Loucy (cell line): ENCODE results near the gene CDYL.

Experiments used
- H2AFZ ChIP-seq: fragments of 200-600 bp; sonication (generic); 2 replicates; pipeline ENCODE4 v1.6.0; 2016; ENCODE audit warnings: antibody characterized with exemption, mild to moderate bottlenecking, low read length, moderate library complexity
- H3F3A ChIP-seq: fragments of 200-600 bp; 2 replicates; pipeline ENCODE4 v1.6.0; 2016; ENCODE audit warnings: antibody characterized with exemption, low read depth, mild to moderate bottlenecking
- H3K27me3 ChIP-seq: fragments of 200-600 bp; sonication (generic); 2 replicates; pipeline ENCODE4 v1.6.1; 2014; ENCODE audit warnings: low read length, mild to moderate bottlenecking; ENCODE audit not compliant: insufficient read depth, poor library complexity, severe bottlenecking
- H3K36me3 ChIP-seq: fragments of 200-600 bp; sonication (generic); 2 replicates; pipeline ENCODE4 v1.6.1; 2016; ENCODE audit warnings: low read length; ENCODE audit not compliant: insufficient read depth
- H3K4me1 ChIP-seq: fragments of 200-600 bp; sonication (generic); 2 replicates; pipeline ENCODE4 v1.5.1; 2014; ENCODE audit warnings: low read length, mild to moderate bottlenecking; ENCODE audit not compliant: insufficient read depth, poor library complexity, severe bottlenecking
- H3K4me2 ChIP-seq: fragments of 200-600 bp; sonication (generic); 2 replicates; pipeline ENCODE4 v1.6.0; 2014; ENCODE audit warnings: antibody characterized with exemption, low read length, low read depth, mild to moderate bottlenecking; ENCODE audit not compliant: poor library complexity, severe bottlenecking
- H3K4me3 ChIP-seq: fragments of 200-600 bp; sonication (generic); 2 replicates; pipeline ENCODE4 v1.5.1; 2014; ENCODE audit warnings: low read length, mild to moderate bottlenecking, mixed read lengths; ENCODE audit not compliant: poor library complexity, severe bottlenecking
- H3K79me2 ChIP-seq: fragments of 200-600 bp; sonication (generic); 2 replicates; pipeline ENCODE4 v1.6.1; 2014; ENCODE audit warnings: low read length; ENCODE audit not compliant: insufficient read depth
- H3K9ac ChIP-seq: fragments of 200-600 bp; sonication (generic); 2 replicates; pipeline ENCODE4 v1.6.0; 2014; ENCODE audit warnings: mild to moderate bottlenecking, low read depth, low read length, moderate library complexity; ENCODE audit not compliant: poor library complexity, severe bottlenecking
- H3K9me2 ChIP-seq: fragments of 200-600 bp; sonication (generic); replicated peaks from 2 replicates; pipeline ENCODE4 v1.6.1; 2016; ENCODE audit warnings: low read depth, low read length, mixed read lengths
- H3K9me3 ChIP-seq: fragments of 200-600 bp; sonication (generic); 2 replicates; pipeline ENCODE4 v1.6.1; 2014; ENCODE audit warnings: mild to moderate bottlenecking, antibody characterized with exemption, low read length, low read depth; ENCODE audit not compliant: insufficient read depth
- H4K20me1 ChIP-seq: fragments of 200-600 bp; sonication (generic); 2 replicates; pipeline ENCODE4 v1.6.0; 2014; ENCODE audit warnings: antibody characterized with exemption, low read length, mild to moderate bottlenecking; ENCODE audit not compliant: insufficient read depth, poor library complexity, severe bottlenecking
- CTCF ChIP-seq: fragments of 200-600 bp; sonication (generic); conservative IDR thresholded peaks from 2 replicates; pipeline ENCODE4 v1.5.1; 2014; ENCODE audit warnings: mild to moderate bottlenecking, antibody characterized with exemption, low read length
- EZH2phosphoT487 ChIP-seq: fragments of 200-600 bp; IDR thresholded peaks from 2 replicates; pipeline ENCODE4 v1.6.1; 2018; ENCODE audit warnings: antibody characterized with exemption, mild to moderate bottlenecking, moderate library complexity, borderline replicate concordance

The CDYL gene

GRCh38 chr6:4885341-4885933 lies 109.2 kb downstream of the CDYL start:
- TF ChIP-seq EZH2phosphoT487 (no peak), CTCF (no peak)
- H4K20me1 ChIP-seq, result peaks cover 43% of the 10 kb centered on the region
- peaks cover 99% of the 10 kb centered on the region for H3K79me2 ChIP-seq
- H3K9ac ChIP-seq, result no peak overlapping the region
- no peak overlapping the region for H3K4me3 ChIP-seq
- H3K9me3 ChIP-seq, result no peaks in the 10 kb centered on the region
- H3K4me2 ChIP-seq, result no peak overlapping the region
- H2AFZ ChIP-seq, result no peak overlapping the region
- no peaks in the 10 kb centered on the region for H3K36me3 ChIP-seq
- H3K4me1 ChIP-seq, result peaks cover 9% of the 10 kb centered on the region
- no peaks in the 10 kb centered on the region for H3F3A ChIP-seq
- H3K9me2 ChIP-seq, result no peaks in the 10 kb centered on the region
- no peaks in the 10 kb centered on the region for H3K27me3 ChIP-seq

DNA sequence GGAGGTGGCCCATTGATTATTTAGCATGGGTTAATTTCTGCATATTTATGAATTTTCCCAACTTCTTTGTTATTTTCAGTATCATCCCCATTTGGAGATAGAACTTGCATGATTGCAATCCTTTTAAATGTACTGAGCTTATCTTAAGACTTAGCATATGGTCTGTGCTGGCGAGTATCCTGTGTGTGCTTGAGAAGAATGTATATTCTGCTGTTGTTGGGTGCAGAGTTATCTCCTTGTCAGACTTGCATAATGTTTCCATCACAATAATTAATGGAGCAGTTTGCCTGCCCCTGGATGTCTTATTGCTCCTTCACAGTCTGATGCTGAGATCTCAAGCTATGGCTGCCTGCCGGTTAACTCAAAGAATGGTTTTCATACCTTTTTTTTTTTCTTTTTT lies 112.6 kb downstream of the CDYL start:
- TF ChIP-seq EZH2phosphoT487 (no peak), CTCF (no peak)
- peaks cover 14% of the 10 kb centered on the region; the same call in 1 of the 2 replicates for H3K36me3 ChIP-seq
- H3K4me3 ChIP-seq, result no peak overlapping the region
- H3K9me3 ChIP-seq, result no peaks in the 10 kb centered on the region
- peaks cover 21% of the 10 kb centered on the region for H4K20me1 ChIP-seq
- no peak overlapping the region for H2AFZ ChIP-seq
- H3K4me1 ChIP-seq, result peaks cover 9% of the 10 kb centered on the region
- H3K27me3 ChIP-seq, result no peaks in the 10 kb centered on the region
- H3F3A ChIP-seq, result no peaks in the 10 kb centered on the region
- H3K9me2 ChIP-seq, result no peaks in the 10 kb centered on the region
- H3K4me2 ChIP-seq, result no peak overlapping the region
- peaks cover 94% of the 10 kb centered on the region for H3K79me2 ChIP-seq
- no peak overlapping the region for H3K9ac ChIP-seq

- H3K4me1 ChIP-seq, result peaks cover 9% of the 10 kb centered on the region
- peaks cover 21% of the 10 kb centered on the region for H4K20me1 ChIP-seq
- no peaks in the 10 kb centered on the region for H3K9me3 ChIP-seq
- H3K4me2 ChIP-seq, result peak overlapping the region; percentile 11
- peaks cover 86% of the 10 kb centered on the region for H3K79me2 ChIP-seq
- H3K27me3 ChIP-seq, result no peaks in the 10 kb centered on the region
- peaks cover 23% of the 10 kb centered on the region; the same call in 1 of the 2 replicates for H3K36me3 ChIP-seq
- TF ChIP-seq EZH2phosphoT487 (no peak), CTCF (no peak)
- H2AFZ ChIP-seq, result no peak overlapping the region
- no peak overlapping the region for H3K9ac ChIP-seq
- H3F3A ChIP-seq, result no peaks in the 10 kb centered on the region
- no peak overlapping the region for H3K4me3 ChIP-seq
- no peaks in the 10 kb centered on the region for H3K9me2 ChIP-seq
Observed at GRCh38 chr6:4889701-4890100, 113.5 kb downstream of the CDYL start.
